ENCODE results near the gene TREML4. TPM values are rescaled to one million over a fixed set of nuclear protein-coding genes. Genes with fewer than 3 reads are reported as not detected.

TREML4 gene
- total and polyA plus RNA-seq, 2 of the 8 experiments (the other 6 are each of a cell fraction or from before 2014, with no cell fraction given), result not detected

DNA sequence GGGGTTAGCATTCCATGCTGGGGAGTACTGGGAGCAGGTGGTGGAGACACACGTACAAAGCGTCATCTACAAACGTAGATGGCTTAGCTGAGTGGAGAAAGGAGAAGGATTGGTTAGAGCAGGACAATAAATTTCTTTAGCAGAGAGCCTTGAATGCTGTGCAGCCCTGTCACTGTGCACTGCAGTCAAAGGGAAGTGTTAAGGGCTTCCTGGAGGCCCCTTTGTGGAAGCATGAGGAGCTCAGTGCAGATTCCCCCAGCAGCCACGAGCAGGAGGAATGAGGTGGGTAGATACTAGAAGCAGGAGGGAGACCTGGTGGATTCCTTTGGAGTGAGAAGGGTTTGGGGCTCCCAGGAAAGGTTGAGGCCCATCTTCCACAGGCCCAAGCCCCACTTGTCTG is 6.1 kb upstream of the TREML4 start:
- H3K56ac ChIP-seq (replicated peaks; ENCODE audit: insufficient read length, low read depth, low read length), result no peak overlapping the region
- 86% methylated on average over 4 of the region's 4 CpGs; no CpG with 5 or more reads in 1 of the 2 experiments for WGBS, 2 experiments (ENCODE audit: extremely low coverage in 1 of 2, insufficient coverage in 1 of 2, insufficient read length in 1 of 2, insufficient replicate concordance in 2 of 2, low coverage in 1 of 2, low lambda C conversion rate in 2 of 2, missing lambda C conversion rate in 1 of 2)

More for the DNA sequence above, 6.1 kb upstream of the TREML4 start:
- FAIRE-seq (no peak), DNase-seq (ENCODE audit: low read depth in 1 of 2, low spot score in 2 of 2) (no peak)
- H2AFZ ChIP-seq (ENCODE audit: low read length), result no peak overlapping the region
- no peak overlapping the region for H2BK5ac ChIP-seq (ENCODE audit: low read depth, low read length)
- no peak overlapping the region for H3K14ac ChIP-seq (ENCODE audit: insufficient read length)
- no peak overlapping the region for H3K4me2 ChIP-seq (ENCODE audit: insufficient read depth in 1 of 2, low read depth in 2 of 2, low read length in 2 of 2)
- no peaks in the 10 kb centered on the region for H3K4me1 ChIP-seq (replicated peaks in 1 of 4; ENCODE audit: control insufficient read depth in 3 of 4, insufficient read depth in 4 of 4, low read length in 3 of 4)
- H2BK12ac ChIP-seq (ENCODE audit: low read depth, low read length), result no peak overlapping the region
- H4K8ac ChIP-seq (ENCODE audit: extremely low read depth, insufficient read depth, low read length), result no peak overlapping the region
- no peak overlapping the region for H2BK20ac ChIP-seq (ENCODE audit: low read length)
- no peaks in the 10 kb centered on the region for H3K27me3 ChIP-seq (replicated peaks in 1 of 4; ENCODE audit: control insufficient read depth in 3 of 4, extremely low read depth in 1 of 4, insufficient read depth in 3 of 4, low read length in 3 of 4)
- H3K9me3 ChIP-seq (ENCODE audit: insufficient read depth in 2 of 2, low read depth in 1 of 2, low read length in 1 of 2), result no peaks in the 10 kb centered on the region; a peak in 1 of 4 replicates
- no peak overlapping the region for H2BK120ac ChIP-seq (replicated peaks; ENCODE audit: low read depth, low read length)
- H3K23ac ChIP-seq (ENCODE audit: insufficient read length), result no peak overlapping the region
- no peak overlapping the region for H4K91ac ChIP-seq (replicated peaks; ENCODE audit: insufficient read length, low read length)
- no peaks in the 10 kb centered on the region for H3K79me1 ChIP-seq (ENCODE audit: low read depth, low read length)
- H3K79me2 ChIP-seq (ENCODE audit: control insufficient read depth in 1 of 2, insufficient read depth in 2 of 2, low read length in 2 of 2), result no peaks in the 10 kb centered on the region
- no peak overlapping the region for H3K27ac ChIP-seq (ENCODE audit: low read depth, low read length)
- no peaks in the 10 kb centered on the region for H3K23me2 ChIP-seq (ENCODE audit: low read depth, low read length)
- H3K9ac ChIP-seq (replicated peaks in 1 of 4; ENCODE audit: extremely low read depth in 1 of 4, low read depth in 3 of 4, low read length in 3 of 4), result no peak overlapping the region
- H3K36me3 ChIP-seq (ENCODE audit: control insufficient read depth in 2 of 4, insufficient read depth in 4 of 4, low read length in 3 of 4), result no peaks in the 10 kb centered on the region
- no peak overlapping the region for H3K4ac ChIP-seq (replicated peaks; ENCODE audit: insufficient read length, low read depth, low read length)
- H4K20me1 ChIP-seq (replicated peaks in 1 of 2; ENCODE audit: control insufficient read depth in 1 of 2, insufficient read depth in 2 of 2, low read length in 2 of 2), result no peaks in the 10 kb centered on the region
- H3K18ac ChIP-seq (ENCODE audit: extremely low read depth, low read length), result no peak overlapping the region
- H3K4me3 ChIP-seq (ENCODE audit: extremely low read depth in 1 of 4, insufficient read depth in 2 of 4, low read depth in 3 of 4, low read length in 4 of 4), result no peak overlapping the region
- ChIA-PET CTCF (ENCODE audit: partially characterized antibody) (interaction anchor here (0.8 to 1.9 kb wide), 3 partner anchors 19 to 98 kb away, joined by 3 to 5 read pairs (median 4); no protein-coding TSS in a partner anchor), POLR2A (ENCODE audit: partially characterized antibody) (no interaction called here)
- TF ChIP-seq CHD2 (IDR thresholded peaks at IDR 0.05; ENCODE audit: low read length) (no peak), JUN (IDR thresholded peaks at IDR 0.05; ENCODE audit: low read depth, low read length) (no peak), SIRT6 (IDR thresholded peaks at IDR 0.05; ENCODE audit: low read length) (no peak), POU5F1 (IDR thresholded peaks at IDR 0.05; ENCODE audit: low read depth, low read length) (no peak)
- no peak overlapping the region for H4K5ac ChIP-seq (ENCODE audit: insufficient read length, low read depth, low read length)
- no peak overlapping the region for H2BK15ac ChIP-seq (ENCODE audit: low read length)
- no peak overlapping the region for H2AK5ac ChIP-seq (ENCODE audit: low read depth, low read length)
